PC-3 (cell line): Measurements from ENCODE around the gene EPB41L1.

ENCODE experiments used
- CTCF ChIP-seq: fragments of 300-600 bp; sonication (generic); conservative IDR thresholded peaks from 2 replicates; pipeline ENCODE4 v1.5.1; 2017; ENCODE audit warnings: antibody characterized with exemption, low read depth, mild to moderate bottlenecking, low read length
- EZH2 ChIP-seq: fragments of 300-600 bp; sonication (generic); IDR thresholded peaks from one replicate; pipeline ENCODE4 v1.6.1; 2017; ENCODE audit warnings: antibody characterized with exemption, mild to moderate bottlenecking, low read length; ENCODE audit not compliant: unreplicated experiment
- EZH2phosphoT487 ChIP-seq: fragments of 300-600 bp; sonication (generic); IDR thresholded peaks from 2 replicates; pipeline ENCODE4 v1.6.1; 2018; ENCODE audit warnings: mild to moderate bottlenecking, antibody characterized with exemption, low read length, borderline replicate concordance

- TF ChIP-seq CTCF (no peak), EZH2 (no peak), EZH2phosphoT487 (no peak)
These were observed 21.0 kb downstream of the EPB41L1 start for GRCh38 chr20:36175475-36175995.
